ENCODE measurements around the gene PHLDB3.
"Not testable (repeated sequence)": the region's sequence is repeated elsewhere in the genome, so short reads cannot be mapped to it uniquely, and the experiment has no call there.

Gene PHLDB3

DNA sequence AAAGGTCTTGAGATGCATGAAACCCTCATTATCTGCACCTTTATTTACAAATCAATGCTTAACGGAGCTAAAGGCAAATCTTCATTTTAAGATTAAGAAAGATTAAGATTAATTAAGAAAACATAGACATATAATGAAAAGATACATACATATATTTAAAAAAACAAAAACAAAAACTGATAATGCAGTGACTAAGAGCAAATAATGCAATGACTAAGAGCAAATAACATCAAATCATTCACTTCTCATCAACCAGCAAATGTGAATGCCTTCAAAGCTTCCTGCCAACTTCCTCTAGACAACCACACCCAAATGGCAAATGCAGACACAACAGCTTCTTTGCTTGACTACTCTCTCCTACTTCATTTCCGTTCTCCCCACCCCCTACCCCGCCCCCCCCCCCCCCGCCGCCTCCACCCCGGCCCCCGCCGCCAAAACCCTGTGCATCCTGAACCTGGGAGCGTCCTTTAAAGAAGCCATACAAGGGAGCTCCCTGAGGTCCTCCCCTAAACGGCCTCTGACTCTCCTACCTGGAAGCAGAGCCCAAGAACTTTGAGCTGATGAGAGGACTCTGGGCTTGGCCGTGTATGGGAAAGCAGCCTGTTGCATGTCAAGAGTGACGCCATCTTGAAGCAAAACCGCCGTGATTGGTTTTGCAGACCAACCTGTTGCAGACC, 65.4 kb downstream of the PHLDB3 start:
- DNase-seq: peak in 1 of 2 experiments; percentile 50

DNA sequence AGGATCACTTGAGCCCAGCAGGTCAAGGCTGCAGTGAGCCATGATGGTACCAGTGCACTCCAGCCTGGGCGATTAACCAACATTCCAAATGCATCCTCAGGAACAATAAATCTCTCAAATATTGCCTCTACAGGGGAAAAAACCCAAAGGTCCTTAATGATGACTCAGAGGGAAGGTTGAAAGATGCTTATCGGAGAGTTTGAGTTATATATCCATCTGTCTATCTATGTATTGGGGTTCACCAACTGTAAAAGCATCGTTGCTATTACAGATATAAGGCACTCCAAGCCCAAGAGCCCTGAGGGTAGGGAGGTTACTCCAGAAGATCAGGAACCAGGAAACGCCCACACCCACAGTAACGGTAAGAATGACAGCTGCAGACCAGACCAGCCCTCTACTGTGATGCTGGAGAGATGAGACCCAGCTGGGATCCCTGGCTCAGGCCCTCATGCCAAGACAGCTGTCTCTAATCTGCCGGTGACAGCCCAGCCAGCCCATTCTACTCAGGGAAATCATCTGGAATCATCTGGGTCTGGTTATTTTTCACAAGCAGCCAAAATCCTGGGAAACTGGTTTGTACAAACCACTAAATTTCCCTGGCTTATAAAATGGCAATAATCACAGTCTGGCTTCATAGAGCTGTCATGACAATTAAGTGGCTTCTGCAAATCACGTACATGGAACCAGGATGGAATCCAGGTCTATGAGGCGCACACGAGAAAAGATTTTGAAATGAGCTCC, 66.1 kb downstream of the PHLDB3 start:
- no peak for DNase-seq

DNA sequence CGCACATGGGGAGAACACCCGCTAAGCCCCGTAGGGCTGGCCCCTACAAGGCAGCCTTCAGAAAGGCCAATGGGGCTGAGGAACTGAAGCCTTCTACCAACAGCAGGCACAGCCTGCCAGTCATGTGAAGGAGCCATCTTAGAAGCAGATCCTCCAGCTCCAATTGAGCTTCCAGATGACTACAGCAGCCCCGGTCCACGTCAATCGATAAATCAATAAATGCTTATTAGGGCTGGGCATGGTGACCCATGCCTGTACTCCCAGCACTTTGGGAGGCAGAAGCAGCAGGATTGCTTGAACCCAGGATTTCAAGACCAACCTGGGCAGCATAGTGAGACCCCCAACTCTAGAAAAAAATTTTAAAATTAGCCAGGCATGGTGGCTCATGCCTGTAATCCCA, 66.8 kb downstream of the PHLDB3 start:
- DNase-seq: no peak

DNA sequence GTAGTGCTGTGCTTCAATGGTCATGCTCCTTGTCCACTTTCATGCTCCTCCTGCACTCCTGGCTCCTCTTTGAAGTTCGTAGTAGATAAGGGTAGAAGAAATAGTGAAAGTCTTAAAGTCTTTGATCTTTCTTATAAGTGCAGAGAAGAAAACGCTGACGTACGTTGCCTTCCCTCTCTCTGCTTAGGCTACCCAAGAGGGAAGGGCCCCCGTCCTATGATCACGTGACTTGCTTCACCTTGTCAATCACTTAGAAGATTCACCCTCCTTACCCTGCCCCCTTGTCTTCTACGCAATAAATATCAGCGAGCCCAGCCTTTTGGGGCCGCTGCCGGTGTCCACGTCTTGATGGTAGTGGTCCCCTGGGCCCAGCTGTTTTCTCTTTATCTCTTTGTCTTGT, 67.3 kb downstream of the PHLDB3 start:
- not testable (repeated sequence) for DNase-seq

DNA sequence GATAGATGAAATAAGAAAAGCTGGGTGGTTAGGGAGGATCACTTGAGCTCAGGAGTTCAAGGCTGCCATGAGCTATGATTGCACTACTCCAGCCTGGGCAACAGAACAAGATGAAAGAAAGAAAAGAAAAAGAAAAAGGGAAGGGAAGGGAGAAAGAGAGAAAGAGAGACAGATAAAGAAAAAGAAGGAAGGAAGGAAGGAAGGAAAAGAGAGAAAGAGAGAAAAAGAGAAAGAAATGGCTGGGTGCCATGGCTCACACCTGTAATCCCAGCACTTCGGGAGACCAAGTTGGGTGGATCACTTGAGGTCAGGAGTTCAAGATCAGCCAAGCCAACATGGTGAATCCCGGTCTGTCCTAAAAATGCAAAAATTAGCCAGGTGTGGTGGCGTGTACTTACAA, 68.8 kb downstream of the PHLDB3 start:
- no peak for DNase-seq

DNA sequence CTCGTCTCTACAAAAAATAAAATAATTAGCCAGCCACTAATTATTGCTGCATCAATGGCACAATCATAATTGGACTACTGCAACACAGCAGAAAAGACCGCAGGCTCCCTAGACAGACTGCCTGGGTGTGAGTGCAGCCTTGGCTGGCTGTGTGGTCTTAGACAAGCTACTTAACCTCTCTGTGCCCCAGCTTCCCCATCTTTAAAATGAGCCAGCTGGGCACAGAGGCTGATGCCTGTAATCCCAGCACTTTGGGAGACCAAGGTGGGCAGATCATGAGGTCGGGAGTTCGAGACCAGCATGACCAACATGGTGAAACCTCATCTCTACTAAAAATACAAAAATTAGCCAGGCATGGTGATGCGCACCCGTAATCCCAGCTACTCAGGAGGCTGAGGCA, 70.9 kb downstream of the PHLDB3 start:
- DNase-seq: no peak

DNA sequence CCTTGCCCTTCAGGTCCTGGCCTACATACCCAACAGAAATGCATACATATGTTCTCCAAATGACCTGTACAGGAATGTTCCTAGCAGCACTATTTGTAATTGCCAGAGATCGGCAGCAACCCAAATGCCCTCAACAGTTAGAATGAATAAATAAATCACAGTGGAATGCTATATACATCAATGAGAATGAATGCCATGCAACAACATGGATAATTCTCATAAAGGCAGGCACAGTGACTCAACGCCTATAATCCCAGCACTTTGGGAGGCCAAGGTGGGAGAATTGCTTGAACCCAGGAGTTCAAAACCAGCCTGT, 71.2 kb downstream of the PHLDB3 start:
- DNase-seq: no peak

DNA sequence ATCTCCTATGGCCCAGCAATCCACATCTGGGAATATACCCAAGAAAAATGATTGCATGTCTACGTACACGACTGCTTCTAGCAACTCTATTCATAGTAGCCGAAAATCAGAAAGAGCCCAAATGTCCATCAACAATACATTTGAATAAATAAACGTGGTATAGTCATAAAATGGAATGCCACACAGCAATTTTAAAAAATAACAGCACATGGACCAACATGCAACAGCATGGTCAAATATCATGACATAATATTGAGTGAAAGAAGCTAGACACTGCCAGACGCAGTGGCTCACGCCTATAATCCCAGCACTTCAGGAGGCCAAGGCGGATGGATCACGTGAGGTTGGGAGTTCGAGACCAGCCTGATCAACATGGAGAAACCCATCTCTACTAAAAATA, 73.6 kb downstream of the PHLDB3 start:
- DNase-seq: no peak

DNA sequence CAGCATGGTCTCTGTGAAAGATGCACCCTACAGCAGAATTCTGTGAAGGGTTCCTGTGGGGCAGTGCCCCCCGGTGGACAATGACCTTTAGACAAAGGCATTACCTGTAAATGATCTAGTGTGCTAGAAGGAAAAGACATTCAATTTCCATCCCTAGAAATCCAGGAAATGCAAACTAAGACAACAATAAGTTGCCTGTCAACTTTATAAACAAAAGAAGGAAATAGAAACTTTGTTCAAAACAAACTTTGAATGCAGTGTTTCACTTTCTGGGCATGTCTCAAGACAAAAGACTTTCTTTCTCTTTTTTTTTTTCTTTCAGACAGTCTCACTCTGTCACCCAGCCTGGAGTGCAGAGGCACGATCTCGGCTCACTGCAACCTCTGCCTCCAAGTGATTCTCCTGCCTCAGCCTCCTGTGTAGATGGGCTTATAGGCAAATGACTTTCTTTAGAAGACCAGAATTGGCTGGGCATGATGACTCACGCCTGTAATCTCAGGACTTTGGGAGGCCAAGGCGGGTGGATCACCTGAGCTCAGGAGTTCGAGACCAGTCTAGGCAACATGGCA, 74.3 kb downstream of the PHLDB3 start:
- DNase-seq: no peak

DNA sequence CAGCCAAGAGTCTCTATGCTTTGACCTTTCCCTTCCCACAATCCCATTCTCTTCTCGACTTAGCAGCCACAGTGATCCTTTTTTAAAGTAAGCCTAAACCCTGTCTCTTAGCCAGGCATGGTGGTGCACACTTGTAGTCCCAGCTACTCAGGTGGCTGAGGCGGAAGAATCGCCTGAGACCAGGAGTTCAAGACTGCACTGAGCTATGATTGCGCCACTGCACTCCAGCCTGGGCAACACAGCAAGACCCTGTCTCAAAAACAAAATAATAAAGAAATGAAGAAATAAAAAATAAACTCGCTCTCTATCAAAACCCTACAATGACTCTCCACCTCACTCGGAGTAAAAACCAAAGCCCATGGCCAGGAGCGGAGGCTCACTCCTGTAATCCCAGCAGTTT, 75.2 kb downstream of the PHLDB3 start:
- DNase-seq: no peak

DNA sequence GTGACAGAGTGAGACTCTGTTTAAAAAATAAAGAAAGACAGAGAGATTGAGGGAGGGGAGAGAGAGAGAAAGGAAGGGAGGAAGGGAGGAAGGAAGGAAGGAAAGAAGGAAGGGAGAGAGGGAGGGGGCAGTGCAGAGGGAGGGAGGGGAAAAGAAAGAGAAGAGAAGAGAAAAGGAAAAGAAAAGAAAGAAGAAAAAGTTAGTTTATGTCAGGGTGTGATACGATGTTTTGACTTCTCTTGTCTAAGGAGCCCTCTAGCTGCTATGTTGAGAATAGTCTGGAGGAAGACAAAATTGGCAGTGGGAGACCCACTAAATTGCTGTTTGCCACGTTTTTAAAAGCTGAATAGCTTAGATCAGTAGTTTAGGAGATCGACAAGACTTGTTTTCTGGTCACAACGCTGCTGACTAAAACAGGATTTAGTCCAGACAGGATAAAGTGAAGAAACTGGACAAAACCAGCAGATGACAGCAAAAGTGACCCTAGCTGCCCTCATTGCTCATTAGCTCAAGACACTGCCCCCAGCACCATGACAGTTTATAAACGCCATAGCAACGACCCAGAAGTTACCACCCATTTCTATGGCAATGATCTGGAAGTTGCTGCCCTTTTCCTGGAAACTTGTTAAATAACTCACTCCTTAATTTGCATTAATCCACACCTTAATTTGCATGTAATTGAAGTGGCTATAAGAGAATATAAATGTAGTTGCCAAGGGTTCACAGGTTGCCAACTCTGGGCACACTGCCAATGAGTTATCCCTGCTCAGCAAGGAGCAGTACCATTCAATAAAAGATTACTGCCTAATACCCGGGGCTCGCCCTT, 78.8 kb downstream of the PHLDB3 start:
- DNase-seq: no peak
